Uterine smooth muscle cell (primary cell): Measurements from ENCODE around the gene BPIFB6. TPM values are rescaled to one million over a fixed set of nuclear protein-coding genes. Genes with fewer than 3 reads are reported as not detected.

Experiments used
- total RNA-seq: library from RNA; depleted of rRNA; stranded (reverse); fragments of >200 nt; gene quantifications from 2 replicates; pipeline ENCODE4 v1.2.3, GENCODE V29; 2014

BPIFB6 gene
- not detected in 2 replicates for total RNA-seq

GRCh38 chr20:33031531-33031930 is at the start of gene BPIFB6:
TSS of gene BPIFB6 (plus strand) at chr20:33031648. CDS start at chr20:33031648, 0 bp downstream.

DNA sequence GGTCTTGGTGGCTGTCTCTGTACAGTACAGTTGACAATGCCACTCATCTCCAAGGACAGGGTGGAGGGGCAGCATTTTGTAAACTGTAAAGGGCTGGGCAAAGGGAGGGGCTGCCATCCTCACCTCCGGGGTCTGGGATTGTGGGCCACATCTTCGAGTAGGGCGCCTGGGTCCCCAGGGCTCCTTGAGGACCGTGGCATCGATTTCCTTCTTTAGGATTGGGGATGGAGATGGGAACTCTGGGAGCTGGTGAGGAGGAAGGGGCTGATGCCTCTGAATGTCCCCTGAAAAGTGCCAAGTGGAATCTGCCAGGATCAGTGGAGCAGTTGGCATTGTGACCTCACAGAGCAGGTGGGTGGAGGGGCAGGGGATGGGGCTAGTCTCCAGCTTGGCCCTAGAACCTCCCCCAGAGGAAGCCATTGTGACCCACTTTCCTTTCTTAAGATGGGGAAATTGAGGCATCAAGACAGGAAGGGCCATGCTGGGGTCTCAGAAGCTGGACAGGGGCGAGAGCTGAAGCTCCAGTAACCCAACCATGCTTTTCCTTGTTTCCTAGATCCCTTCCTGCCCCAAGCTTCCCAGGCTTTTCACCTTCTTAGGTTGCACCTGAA is 27.2 kb upstream of the BPIFB6 start, which contains the start of gene SUN5:
Gene SUN5 (minus strand): TSS at position 293 of the 611 bp plus-strand sequence. CDS start 93 bp downstream, at position 200.

GRCh38 chr20:33007376-33008335 is 23.8 kb upstream of the BPIFB6 start, which contains the start of gene BPIFB2:
TSS of gene BPIFB2 (plus strand) at chr20:33007704. CDS start at chr20:33008575, 871 bp downstream.

DNA sequence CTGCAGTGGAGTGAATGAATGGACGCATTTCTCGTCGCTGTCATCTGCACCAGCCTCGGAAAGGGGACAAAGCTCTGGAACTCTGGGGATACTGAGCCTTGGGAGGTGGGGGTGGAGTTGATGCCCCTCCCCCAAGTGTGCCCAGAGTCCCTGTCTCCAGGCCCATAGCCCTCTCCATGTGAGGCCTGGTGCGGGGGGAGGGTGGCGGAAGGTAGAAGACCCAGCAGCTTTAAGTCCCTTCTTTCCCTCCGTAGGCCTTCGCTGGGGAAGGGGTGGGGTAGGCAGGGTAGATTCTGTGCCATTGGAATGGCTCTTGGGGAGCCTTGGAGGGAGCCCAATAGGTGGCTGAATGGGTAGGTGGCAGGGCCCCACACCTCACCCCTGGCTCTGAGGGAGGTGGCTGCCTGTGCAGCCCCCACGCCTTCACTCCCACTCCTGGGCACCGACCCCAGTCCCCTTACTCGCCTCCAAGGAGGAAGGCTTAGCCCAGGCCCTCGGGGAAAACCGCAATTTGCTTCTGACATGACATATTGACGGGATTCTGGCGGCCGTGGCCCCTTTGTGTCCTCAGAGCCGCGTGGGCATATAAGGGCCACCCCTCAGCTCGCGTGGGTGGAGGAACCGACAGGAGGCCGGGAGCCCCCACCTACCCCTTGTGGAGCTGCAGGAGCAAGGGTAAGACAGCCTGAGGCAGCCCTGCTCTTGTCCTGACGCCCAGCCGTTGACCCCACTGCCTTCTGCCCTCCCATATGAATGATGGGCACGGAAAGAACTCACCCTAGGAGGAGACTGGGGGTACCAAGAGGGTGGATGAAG is 22.1 kb downstream of the BPIFB6 start, which contains the start of gene BPIFB3:
Gene BPIFB3 (plus strand): TSS at position 613 of the 816 bp plus-strand sequence. CDS start 1,533 bp downstream, outside the sequence.

DNA sequence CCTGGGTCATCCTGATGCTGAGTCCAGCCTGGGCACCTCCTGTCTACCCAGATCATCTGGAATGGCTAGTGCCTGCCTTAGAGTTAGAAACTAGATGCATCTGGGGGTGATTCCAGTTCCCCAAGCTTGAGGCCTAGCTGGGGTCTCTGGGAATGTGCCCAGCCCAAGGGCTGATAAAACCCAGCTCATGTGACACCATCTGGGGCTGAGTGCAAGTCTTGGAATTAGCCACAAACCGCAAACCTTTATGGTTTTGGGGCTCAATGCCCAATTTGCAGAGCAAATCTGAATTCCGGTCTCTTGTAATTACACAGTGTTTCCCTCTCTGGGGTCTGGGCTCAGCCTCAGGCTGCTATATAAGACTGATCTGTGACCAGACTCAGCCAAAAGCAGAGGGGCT is 47.8 kb downstream of the BPIFB6 start, which contains the start of gene BPIFB4:
Gene BPIFB4 (plus strand): TSS at position 385 of the 400 bp plus-strand sequence. CDS start 1,884 bp downstream, outside the sequence.

Other genes starting within 250 kb of the BPIFB6 start
- gene MAPRE1, start 211.7 kb upstream of the BPIFB6 start, total RNA-seq, result 111 and 157 TPM in 2 replicates
- under 0.01 TPM in 1 of 2 replicates, not detected in the other for gene EFCAB8, start 172.7 kb upstream of the BPIFB6 start, total RNA-seq
- gene SUN5, start 27.2 kb upstream of the BPIFB6 start, total RNA-seq, result not detected in 2 replicates
- not detected in 2 replicates for gene BPIFB2, start 23.9 kb upstream of the BPIFB6 start, total RNA-seq
- gene BPIFB3, start 22.3 kb downstream of the BPIFB6 start, total RNA-seq, result not detected in 2 replicates
- not detected in 2 replicates for gene BPIFB4, start 48.0 kb downstream of the BPIFB6 start, total RNA-seq
- gene BPIFA2, start 136.5 kb downstream of the BPIFB6 start, total RNA-seq, result not detected in 2 replicates
- not detected in 2 replicates for gene BPIFA3, start 185.7 kb downstream of the BPIFB6 start, total RNA-seq
- gene BPIFA1, start 204.3 kb downstream of the BPIFB6 start, total RNA-seq, result not detected in 2 replicates